ENCODE data around the gene PDXP.
A peak's percentile ranks its signal among the peaks of the same experiment; 100 is the strongest.
"Not testable (repeated sequence)": the region's sequence is repeated elsewhere in the genome, so short reads cannot be mapped to it uniquely, and the experiment has no call there.

Gene PDXP

GRCh38 chr22:37658133-37659065, at the start of gene PDXP:
TSS of gene PDXP (plus strand) at chr22:37658723. CDS start at chr22:37658783, 60 bp downstream.
- no peaks in the 10 kb centered on the region for H3K9me3 ChIP-seq (ENCODE audit: severe bottlenecking)
- H3K4me3 ChIP-seq (ENCODE audit: low read depth, low read length): peak within 1 kb of the TSS; percentile 73
- H3K36me3 ChIP-seq: peaks cover 19% of the 10 kb centered on the region
- peak; percentile 99 for DNase-seq
- H3K27me3 ChIP-seq (ENCODE audit: insufficient read depth, low read depth, severe bottlenecking): no peaks in the 10 kb centered on the region
- no peak for TF ChIP-seq CTCF (IDR thresholded peaks at IDR 0.05; ENCODE audit: low read depth, low read length)
- H3K27ac ChIP-seq: peak within 1 kb of the TSS; percentile 77

GRCh38 chr22:37609240-37610152, 49.0 kb upstream of the PDXP start:
- DNase-seq: no peak
- no peaks in the 10 kb centered on the region for H3K9me3 ChIP-seq (ENCODE audit: severe bottlenecking)
- no peak for TF ChIP-seq CTCF (IDR thresholded peaks at IDR 0.05; ENCODE audit: low read depth, low read length)
- peaks cover 5% of the 10 kb centered on the region for H3K36me3 ChIP-seq
- peak overlapping the region; percentile 95 for H3K27ac ChIP-seq
- no peaks in the 10 kb centered on the region for H3K27me3 ChIP-seq (ENCODE audit: insufficient read depth, low read depth, severe bottlenecking)
- peak overlapping the region; percentile 92 for H3K4me3 ChIP-seq (ENCODE audit: low read depth, low read length)

- not testable (repeated sequence) for H3K9me3 ChIP-seq (ENCODE audit: severe bottlenecking); H3K27ac ChIP-seq; H3K27me3 ChIP-seq (ENCODE audit: insufficient read depth, low read depth, severe bottlenecking); DNase-seq
- H3K36me3 ChIP-seq: peaks cover 12% of the 10 kb centered on the region
- H3K4me3 ChIP-seq (ENCODE audit: low read depth, low read length): peak overlapping the region; percentile 92
These were observed 48.4 kb upstream of the PDXP start for GRCh38 chr22:37610153-37610475.

- DNase-seq: peak; percentile 50
- Histone ChIP-seq H3K27ac (peak overlapping the region; percentile 53), H3K27me3 (ENCODE audit: insufficient read depth, low read depth, severe bottlenecking) (no peaks in the 10 kb centered on the region), H3K4me3 (ENCODE audit: low read depth, low read length) (no peak overlapping the region), H3K9me3 (ENCODE audit: severe bottlenecking) (no peaks in the 10 kb centered on the region), H3K36me3 (peaks cover 15% of the 10 kb centered on the region)
- no peak for TF ChIP-seq CTCF (IDR thresholded peaks at IDR 0.05; ENCODE audit: low read depth, low read length)
These were observed 47.9 kb upstream of the PDXP start for GRCh38 chr22:37610480-37611129.

GRCh38 chr22:37611207-37611606, 47.3 kb upstream of the PDXP start:
- no peaks in the 10 kb centered on the region for H3K27me3 ChIP-seq (ENCODE audit: insufficient read depth, low read depth, severe bottlenecking)
- DNase-seq: no peak
- peaks cover 16% of the 10 kb centered on the region for H3K36me3 ChIP-seq
- no peak overlapping the region for H3K4me3 ChIP-seq (ENCODE audit: low read depth, low read length)
- H3K27ac ChIP-seq: peak overlapping the region; percentile 53
- TF ChIP-seq CTCF (IDR thresholded peaks at IDR 0.05; ENCODE audit: low read depth, low read length): no peak
- no peaks in the 10 kb centered on the region for H3K9me3 ChIP-seq (ENCODE audit: severe bottlenecking)
